ENCODE data around the gene SLC36A4. TPM values are rescaled to one million over a fixed set of nuclear protein-coding genes. Genes with fewer than 3 reads are reported as not detected.

The SLC36A4 gene
- total RNA-seq, 4 donors from 2014 or later: 17.5 to 51.5 (median 30.2) TPM

GRCh38 chr11:93122535-93123235 lies 75.1 kb downstream of the SLC36A4 start:
- TF ChIP-seq CTCF (IDR thresholded peaks at IDR 0.05; ENCODE audit: low read depth): no peak

DNA sequence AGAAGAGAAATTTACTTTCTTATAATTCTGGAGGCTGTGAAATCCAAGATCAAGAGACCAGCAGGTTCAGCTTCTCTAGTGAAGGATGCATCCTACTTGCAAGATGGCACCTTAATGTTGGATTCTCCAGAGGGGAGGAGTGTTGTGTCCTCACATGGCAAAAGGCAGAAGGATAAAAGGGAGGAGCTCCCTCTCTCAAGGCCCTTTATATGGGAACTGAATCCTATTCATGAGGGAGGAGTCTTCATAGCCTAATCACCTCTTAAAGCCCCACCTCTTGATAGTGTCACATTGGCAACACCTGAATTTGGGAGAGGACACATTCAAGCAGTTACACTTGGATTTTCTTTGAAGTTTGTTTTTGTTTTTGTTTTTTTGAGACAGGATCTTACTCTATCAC lies 79.5 kb downstream of the SLC36A4 start:
- TF ChIP-seq CTCF (IDR thresholded peaks at IDR 0.05; ENCODE audit: low read depth): no peak

GRCh38 chr11:93117565-93117964 lies 80.2 kb downstream of the SLC36A4 start:
- TF ChIP-seq CTCF (IDR thresholded peaks at IDR 0.05; ENCODE audit: low read depth): no peak

- TF ChIP-seq CTCF (IDR thresholded peaks at IDR 0.05; ENCODE audit: low read depth): no peak
These were observed 81.0 kb downstream of the SLC36A4 start for GRCh38 chr11:93116641-93117441.

DNA sequence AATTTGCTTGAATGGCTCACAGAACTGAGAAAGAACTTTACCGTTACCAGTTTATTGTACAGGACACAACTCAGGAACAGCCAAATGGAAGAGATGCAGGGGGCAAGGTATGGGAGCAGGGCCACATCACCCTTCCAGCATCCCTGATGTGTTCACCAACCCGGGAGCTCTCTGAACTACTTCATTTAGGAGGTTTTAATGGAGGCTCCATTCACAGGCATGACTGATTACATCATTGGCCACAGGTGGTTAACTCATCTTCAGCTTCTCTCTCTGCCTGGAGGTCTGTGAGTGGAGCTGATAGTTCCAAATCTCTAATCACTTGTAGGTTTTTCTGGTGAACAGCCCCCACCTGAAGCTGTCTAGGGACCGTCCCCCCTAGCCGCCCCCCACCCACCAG lies 83.5 kb downstream of the SLC36A4 start:
- no peak for TF ChIP-seq CTCF (IDR thresholded peaks at IDR 0.05; ENCODE audit: low read depth)

- TF ChIP-seq CTCF (IDR thresholded peaks at IDR 0.05; ENCODE audit: low read depth): no peak
These were observed 84.0 kb downstream of the SLC36A4 start for GRCh38 chr11:93113824-93114223.

DNA sequence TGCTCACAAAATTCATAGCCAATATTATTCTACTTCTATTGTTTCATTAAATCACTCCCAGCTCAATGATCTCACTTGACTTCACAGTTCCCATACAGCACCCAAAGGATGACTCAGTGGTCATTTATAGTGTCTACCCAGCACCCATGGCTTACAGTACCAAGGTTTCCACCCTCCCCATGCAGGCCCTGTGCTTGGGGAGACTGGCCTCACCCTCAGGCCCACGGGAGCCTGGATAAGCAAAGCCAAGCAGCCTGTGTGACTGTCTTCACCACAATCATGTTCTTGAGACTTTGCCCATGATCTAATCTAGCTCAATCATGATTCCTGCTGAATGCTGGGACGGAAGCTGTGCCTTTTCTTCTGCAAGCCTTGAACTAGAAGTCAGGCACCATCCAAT lies 97.6 kb downstream of the SLC36A4 start:
- no peak for TF ChIP-seq CTCF (IDR thresholded peaks at IDR 0.05; ENCODE audit: low read depth)

Measured in subcutaneous adipose tissue (tissue), 4 donors.